GM23338 (cell line): Measurements from ENCODE around the gene ANO10.

ENCODE experiments used
- CREB1 ChIP-seq: fragments of 250-450 bp; sonication (Bioruptor Pico); IDR thresholded peaks from 2 replicates; pipeline ENCODE4 v1.5.0; 2020; ENCODE audit warnings: low read depth, mild to moderate bottlenecking, moderate library complexity
- EZH2 ChIP-seq: fragments of 200-600 bp; sonication (generic); IDR thresholded peaks from one replicate; pipeline ENCODE4 v1.8.0; 2017; ENCODE audit warnings: antibody characterized with exemption, mild to moderate bottlenecking, low read depth; ENCODE audit not compliant: unreplicated experiment
- EZH2phosphoT487 ChIP-seq: fragments of 200-600 bp; sonication (generic); IDR thresholded peaks from one replicate; pipeline ENCODE4 v1.8.1; 2018; ENCODE audit warnings: antibody characterized with exemption; ENCODE audit not compliant: unreplicated experiment
- JUNB ChIP-seq: IDR thresholded peaks from one replicate; pipeline ENCODE4 v1.6.1; 2016; ENCODE audit warnings: antibody characterized with exemption; ENCODE audit not compliant: unreplicated experiment
- POLR2AphosphoS5 ChIP-seq: IDR thresholded peaks from 2 replicates; pipeline ENCODE4 v1.6.1; 2016; ENCODE audit warnings: antibody characterized with exemption, low read depth
- STAT1 ChIP-seq: IDR thresholded peaks from one replicate; pipeline ENCODE4 v1.6.1; 2016; ENCODE audit warnings: antibody characterized with exemption; ENCODE audit not compliant: unreplicated experiment
- ZNF331 ChIP-seq: fragments of 250-450 bp; sonication (Bioruptor Pico); IDR thresholded peaks from 2 replicates; pipeline ENCODE4 v1.5.0; 2020; ENCODE audit warnings: low read depth, mild to moderate bottlenecking, moderate library complexity
- TF ChIP-seq, protein P1 (sequence below), 2 experiments: fragments of 200-600 bp in 1 of 2; sonication (generic) in 1 of 2; conservative IDR thresholded peaks; 2 replicates each; pipeline versions ENCODE4 v1.5.1 to v1.6.1; 2016 to 2017; ENCODE audit warnings: antibody characterized with exemption in 2 of 2, low read depth in 2 of 2, mild to moderate bottlenecking in 2 of 2, moderate library complexity in 1 of 2
- TF ChIP-seq, protein P2 (sequence below): IDR thresholded peaks from one replicate; pipeline ENCODE4 v1.6.1; 2018; ENCODE audit warnings: antibody characterized with exemption; ENCODE audit not compliant: unreplicated experiment
- TF ChIP-seq, protein P3 (sequence below): IDR thresholded peaks from 2 replicates; pipeline ENCODE4 v1.6.1; 2016; ENCODE audit warnings: antibody characterized with exemption

GRCh38 chr3:43346978-43347749 lies 274.6 kb downstream of the ANO10 start:
- TF ChIP-seq, protein P1, sequence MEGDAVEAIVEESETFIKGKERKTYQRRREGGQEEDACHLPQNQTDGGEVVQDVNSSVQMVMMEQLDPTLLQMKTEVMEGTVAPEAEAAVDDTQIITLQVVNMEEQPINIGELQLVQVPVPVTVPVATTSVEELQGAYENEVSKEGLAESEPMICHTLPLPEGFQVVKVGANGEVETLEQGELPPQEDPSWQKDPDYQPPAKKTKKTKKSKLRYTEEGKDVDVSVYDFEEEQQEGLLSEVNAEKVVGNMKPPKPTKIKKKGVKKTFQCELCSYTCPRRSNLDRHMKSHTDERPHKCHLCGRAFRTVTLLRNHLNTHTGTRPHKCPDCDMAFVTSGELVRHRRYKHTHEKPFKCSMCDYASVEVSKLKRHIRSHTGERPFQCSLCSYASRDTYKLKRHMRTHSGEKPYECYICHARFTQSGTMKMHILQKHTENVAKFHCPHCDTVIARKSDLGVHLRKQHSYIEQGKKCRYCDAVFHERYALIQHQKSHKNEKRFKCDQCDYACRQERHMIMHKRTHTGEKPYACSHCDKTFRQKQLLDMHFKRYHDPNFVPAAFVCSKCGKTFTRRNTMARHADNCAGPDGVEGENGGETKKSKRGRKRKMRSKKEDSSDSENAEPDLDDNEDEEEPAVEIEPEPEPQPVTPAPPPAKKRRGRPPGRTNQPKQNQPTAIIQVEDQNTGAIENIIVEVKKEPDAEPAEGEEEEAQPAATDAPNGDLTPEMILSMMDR (conservative IDR thresholded peaks at IDR 0.05; ENCODE audit: low read depth in 2 of 2) = no peak
- TF ChIP-seq POLR2AphosphoS5 (no peak), EZH2phosphoT487 (no peak), EZH2 (no peak), JUNB (no peak), CREB1 (no peak), STAT1 (no peak), ZNF331 (CRISPR knock-in tag) (no peak)
- TF ChIP-seq, protein P2, sequence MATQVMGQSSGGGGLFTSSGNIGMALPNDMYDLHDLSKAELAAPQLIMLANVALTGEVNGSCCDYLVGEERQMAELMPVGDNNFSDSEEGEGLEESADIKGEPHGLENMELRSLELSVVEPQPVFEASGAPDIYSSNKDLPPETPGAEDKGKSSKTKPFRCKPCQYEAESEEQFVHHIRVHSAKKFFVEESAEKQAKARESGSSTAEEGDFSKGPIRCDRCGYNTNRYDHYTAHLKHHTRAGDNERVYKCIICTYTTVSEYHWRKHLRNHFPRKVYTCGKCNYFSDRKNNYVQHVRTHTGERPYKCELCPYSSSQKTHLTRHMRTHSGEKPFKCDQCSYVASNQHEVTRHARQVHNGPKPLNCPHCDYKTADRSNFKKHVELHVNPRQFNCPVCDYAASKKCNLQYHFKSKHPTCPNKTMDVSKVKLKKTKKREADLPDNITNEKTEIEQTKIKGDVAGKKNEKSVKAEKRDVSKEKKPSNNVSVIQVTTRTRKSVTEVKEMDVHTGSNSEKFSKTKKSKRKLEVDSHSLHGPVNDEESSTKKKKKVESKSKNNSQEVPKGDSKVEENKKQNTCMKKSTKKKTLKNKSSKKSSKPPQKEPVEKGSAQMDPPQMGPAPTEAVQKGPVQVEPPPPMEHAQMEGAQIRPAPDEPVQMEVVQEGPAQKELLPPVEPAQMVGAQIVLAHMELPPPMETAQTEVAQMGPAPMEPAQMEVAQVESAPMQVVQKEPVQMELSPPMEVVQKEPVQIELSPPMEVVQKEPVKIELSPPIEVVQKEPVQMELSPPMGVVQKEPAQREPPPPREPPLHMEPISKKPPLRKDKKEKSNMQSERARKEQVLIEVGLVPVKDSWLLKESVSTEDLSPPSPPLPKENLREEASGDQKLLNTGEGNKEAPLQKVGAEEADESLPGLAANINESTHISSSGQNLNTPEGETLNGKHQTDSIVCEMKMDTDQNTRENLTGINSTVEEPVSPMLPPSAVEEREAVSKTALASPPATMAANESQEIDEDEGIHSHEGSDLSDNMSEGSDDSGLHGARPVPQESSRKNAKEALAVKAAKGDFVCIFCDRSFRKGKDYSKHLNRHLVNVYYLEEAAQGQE = no peak
- TF ChIP-seq, protein P3, sequence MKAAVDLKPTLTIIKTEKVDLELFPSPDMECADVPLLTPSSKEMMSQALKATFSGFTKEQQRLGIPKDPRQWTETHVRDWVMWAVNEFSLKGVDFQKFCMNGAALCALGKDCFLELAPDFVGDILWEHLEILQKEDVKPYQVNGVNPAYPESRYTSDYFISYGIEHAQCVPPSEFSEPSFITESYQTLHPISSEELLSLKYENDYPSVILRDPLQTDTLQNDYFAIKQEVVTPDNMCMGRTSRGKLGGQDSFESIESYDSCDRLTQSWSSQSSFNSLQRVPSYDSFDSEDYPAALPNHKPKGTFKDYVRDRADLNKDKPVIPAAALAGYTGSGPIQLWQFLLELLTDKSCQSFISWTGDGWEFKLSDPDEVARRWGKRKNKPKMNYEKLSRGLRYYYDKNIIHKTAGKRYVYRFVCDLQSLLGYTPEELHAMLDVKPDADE = no peak
